GM23248 (cell line): Measurements from ENCODE around the gene RASA3. TPM values are rescaled to one million over a fixed set of nuclear protein-coding genes. Genes with fewer than 3 reads are reported as not detected.

ENCODE experiments used
- DNase-seq: peaks from one replicate; pipeline ENCODE4 v3.0.0-alpha.2; 2015
- H2AFZ ChIP-seq: fragments of 200-600 bp; sonication (generic); 2 replicates; pipeline ENCODE4 v1.6.1; 2016; ENCODE audit warnings: antibody characterized with exemption
- H3F3A ChIP-seq: fragments of 200-600 bp; sonication (generic); 2 replicates; pipeline ENCODE4 v1.6.1; 2016; ENCODE audit warnings: mild to moderate bottlenecking, antibody characterized with exemption, mixed run types; ENCODE audit not compliant: insufficient read depth
- H3K27ac ChIP-seq: fragments of 200-600 bp; sonication (generic); 2 replicates; pipeline ENCODE4 v1.5.1; 2016; ENCODE audit warnings: mild to moderate bottlenecking
- H3K27me3 ChIP-seq: fragments of 200-600 bp; sonication (generic); replicated peaks from 2 replicates; pipeline ENCODE4 v1.6.1; 2016; ENCODE audit warnings: mild to moderate bottlenecking; ENCODE audit not compliant: insufficient read depth
- H3K36me3 ChIP-seq: fragments of 200-600 bp; sonication (generic); 2 replicates; pipeline ENCODE4 v1.6.1; 2016; ENCODE audit warnings: low read depth, mild to moderate bottlenecking
- H3K4me1 ChIP-seq: fragments of 200-600 bp; sonication (generic); 2 replicates; pipeline ENCODE4 v1.6.1; 2016; ENCODE audit warnings: mild to moderate bottlenecking; ENCODE audit not compliant: insufficient read depth
- H3K4me2 ChIP-seq: fragments of 200-600 bp; sonication (generic); one replicate; pipeline ENCODE4 v1.6.1; 2016; ENCODE audit warnings: mild to moderate bottlenecking; ENCODE audit not compliant: unreplicated experiment
- H3K4me3 ChIP-seq: fragments of 200-600 bp; sonication (generic); 2 replicates; pipeline ENCODE4 v1.5.1; 2016; ENCODE audit warnings: mild to moderate bottlenecking
- H3K79me2 ChIP-seq: fragments of 200-600 bp; sonication (generic); 2 replicates; pipeline ENCODE4 v1.6.1; 2016; ENCODE audit warnings: mild to moderate bottlenecking; ENCODE audit not compliant: insufficient read depth
- H3K9ac ChIP-seq: fragments of 200-600 bp; sonication (generic); 2 replicates; pipeline ENCODE4 v1.6.1; 2016; ENCODE audit warnings: mild to moderate bottlenecking
- H3K9me2 ChIP-seq: fragments of 200-600 bp; sonication (generic); 2 replicates; pipeline ENCODE4 v1.6.1; 2016; ENCODE audit warnings: mixed run types, mild to moderate bottlenecking, moderate library complexity; ENCODE audit not compliant: insufficient read depth
- H3K9me3 ChIP-seq: fragments of 200-600 bp; sonication (generic); one replicate; pipeline ENCODE4 v1.6.1; 2017; ENCODE audit warnings: low read depth
- H4K20me1 ChIP-seq: fragments of 200-600 bp; sonication (generic); 2 replicates; pipeline ENCODE4 v1.6.0; 2016; ENCODE audit not compliant: insufficient read depth
- EZH2 ChIP-seq: fragments of 200-600 bp; sonication (generic); IDR thresholded peaks from 2 replicates; pipeline ENCODE4 v1.6.1; 2018; ENCODE audit warnings: antibody characterized with exemption, mild to moderate bottlenecking; ENCODE audit not compliant: insufficient read depth, poor library complexity, severe bottlenecking
- EZH2phosphoT487 ChIP-seq: fragments of 200-600 bp; sonication (generic); IDR thresholded peaks from 2 replicates; pipeline ENCODE4 v1.6.1; 2018; ENCODE audit warnings: antibody characterized with exemption, moderate library complexity, mild to moderate bottlenecking, low read depth; ENCODE audit not compliant: insufficient read depth
- WGBS, 2 experiments: methylation state at CpG; one replicate each; pipeline ENCODE4 v1.1.6; 2015 to 2017; ENCODE audit warnings: low lambda C conversion rate in 2 of 2, low coverage in 1 of 2; ENCODE audit errors: missing lambda C conversion rate in 2 of 2; 5-methylcytosine and 5-hydroxymethylcytosine counted together
- in situ Hi-C: fragments of 300-500 bp; cut with MboI; formaldehyde crosslinking; loops from 2 replicates; pipeline ENCODE4 v1.15.0; 2020
- polyA plus RNA-seq: library from polyadenylated mRNA; unstranded; fragments of >200 nt; fragmentation: Nextera tagmentation; extraction: Ambion mirVana; gene quantifications from 2 replicates; pipeline ENCODE4 v1.2.1, GENCODE V29; 2016
- total RNA-seq: library from RNA; depleted of rRNA; stranded (reverse); fragments of >200 nt; shearing (Covaris generic); gene quantifications from 2 replicates; pipeline ENCODE4 v1.2.3, GENCODE V29; 2014

RASA3 gene
- total and polyA plus RNA-seq, 2 experiments from 2014 or later, result 34.3 to 36.7 TPM

GRCh38 chr13:114067886-114068651 is 64.4 kb downstream of the RASA3 start:
- Histone ChIP-seq H3K4me2 (peak overlapping the region; percentile 56), H3K36me3 (peaks cover 5% of the 10 kb centered on the region; the same call in 1 of the 2 replicates), H3K9ac (peak overlapping the region; percentile 95), H3K27ac (peak overlapping the region; percentile 100), H4K20me1 (no peaks in the 10 kb centered on the region), H2AFZ (no peak overlapping the region), H3K9me3 (no peaks in the 10 kb centered on the region), H3K4me1 (peaks cover 55% of the 10 kb centered on the region), H3F3A (peaks cover 38% of the 10 kb centered on the region), H3K79me2 (peaks cover 60% of the 10 kb centered on the region), H3K27me3 (no peaks in the 10 kb centered on the region), H3K4me3 (peak overlapping the region; percentile 28; the same call in 1 of the 2 replicates), H3K9me2 (no peaks in the 10 kb centered on the region)
- in situ Hi-C loops, result no loop called here
- DNase-seq, result no peak
- TF ChIP-seq EZH2phosphoT487, result no peak
- no peak for TF ChIP-seq EZH2
- 76 to 77% methylated on average over 24 of the region's 24 CpGs for WGBS, 2 experiments

DNA sequence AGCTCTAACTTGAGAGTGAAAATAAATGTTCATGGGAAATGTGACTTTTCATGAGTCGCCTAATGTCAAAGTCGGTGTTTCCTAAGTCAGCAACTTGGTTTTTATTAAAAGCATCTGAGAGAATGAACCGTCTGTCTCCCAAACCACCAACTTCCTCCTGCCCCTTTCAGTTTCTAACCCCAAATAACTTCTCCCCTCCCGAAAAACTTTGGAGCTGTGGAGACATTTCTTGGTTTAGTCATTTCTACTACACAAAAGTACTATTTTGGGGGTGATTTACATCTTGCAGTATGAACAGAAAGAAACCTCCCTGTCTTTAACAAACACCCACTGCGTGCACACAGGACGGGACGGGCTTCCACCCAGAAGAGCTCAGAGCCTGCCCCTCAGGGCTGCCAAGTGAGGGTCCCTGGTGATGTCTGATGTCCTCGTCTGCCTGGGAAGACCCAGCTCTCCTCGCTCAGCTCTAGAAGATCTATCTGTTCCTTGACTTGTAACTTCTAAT is 65.0 kb downstream of the RASA3 start:
- Histone ChIP-seq H3F3A (peaks cover 43% of the 10 kb centered on the region), H3K79me2 (peaks cover 59% of the 10 kb centered on the region), H3K27ac (peak overlapping the region; percentile 100), H3K9me3 (no peaks in the 10 kb centered on the region), H2AFZ (no peak overlapping the region), H3K9ac (peak overlapping the region; percentile 95), H3K4me3 (peak overlapping the region; percentile 28; the same call in 1 of the 2 replicates), H3K4me1 (peaks cover 61% of the 10 kb centered on the region), H3K4me2 (peak overlapping the region; percentile 56), H3K36me3 (peaks cover 5% of the 10 kb centered on the region; the same call in 1 of the 2 replicates), H4K20me1 (no peaks in the 10 kb centered on the region), H3K27me3 (no peaks in the 10 kb centered on the region), H3K9me2 (no peaks in the 10 kb centered on the region)
- 1 to 4% methylated on average over 9 of the region's 9 CpGs for WGBS, 2 experiments
- in situ Hi-C loops, result no loop called here
- no peak for TF ChIP-seq EZH2
- TF ChIP-seq EZH2phosphoT487, result no peak
- peak; percentile 85 for DNase-seq

- peak overlapping the region; percentile 100 for H3K27ac ChIP-seq
- no peaks in the 10 kb centered on the region for H3K27me3 ChIP-seq
- 62 to 80% methylated on average over 2 to 7 of the region's 7 CpGs for WGBS, 2 experiments
- peak overlapping the region; percentile 95 for H3K9ac ChIP-seq
- TF ChIP-seq EZH2phosphoT487, result no peak
- TF ChIP-seq EZH2, result no peak
- H3F3A ChIP-seq, result peaks cover 48% of the 10 kb centered on the region
- peaks cover 5% of the 10 kb centered on the region; the same call in 1 of the 2 replicates for H3K36me3 ChIP-seq
- peaks cover 59% of the 10 kb centered on the region for H3K79me2 ChIP-seq
- in situ Hi-C loops, result no loop called here
- peak overlapping the region; percentile 56 for H3K4me2 ChIP-seq
- no peak overlapping the region for H2AFZ ChIP-seq
- peak overlapping the region; percentile 28; the same call in 1 of the 2 replicates for H3K4me3 ChIP-seq
- no peak for DNase-seq
- no peaks in the 10 kb centered on the region for H3K9me2 ChIP-seq
- H4K20me1 ChIP-seq, result no peaks in the 10 kb centered on the region
- no peaks in the 10 kb centered on the region for H3K9me3 ChIP-seq
- peaks cover 63% of the 10 kb centered on the region for H3K4me1 ChIP-seq
These were observed 65.5 kb downstream of the RASA3 start for GRCh38 chr13:114066956-114067355.

- H3K9ac ChIP-seq, result peak overlapping the region; percentile 95
- no peaks in the 10 kb centered on the region for H3K9me2 ChIP-seq
- TF ChIP-seq EZH2, result no peak
- no peak for TF ChIP-seq EZH2phosphoT487
- H3K4me2 ChIP-seq, result peak overlapping the region; percentile 81
- DNase-seq, result peak; percentile 51
- in situ Hi-C loops, result no loop called here
- H3K9me3 ChIP-seq, result no peaks in the 10 kb centered on the region
- peaks cover 59% of the 10 kb centered on the region for H3K79me2 ChIP-seq
- 0 out of 2 replicates have a peak, but pooled peaks cover under 1% of the 10 kb centered on the region for H3K36me3 ChIP-seq
- H3K27me3 ChIP-seq, result no peaks in the 10 kb centered on the region
- H3K4me1 ChIP-seq, result peaks cover 63% of the 10 kb centered on the region
- H3K27ac ChIP-seq, result peak overlapping the region; percentile 100
- H3K4me3 ChIP-seq, result peak overlapping the region; percentile 66; the same call in 1 of the 2 replicates
- 43 to 52% methylated on average over 30 to 35 of the region's 35 CpGs for WGBS, 2 experiments
- H2AFZ ChIP-seq, result no peak overlapping the region
- no peaks in the 10 kb centered on the region for H4K20me1 ChIP-seq
- peaks cover 52% of the 10 kb centered on the region for H3F3A ChIP-seq
These were observed 66.3 kb downstream of the RASA3 start for GRCh38 chr13:114065926-114066774.
